ENCODE measurements around the gene CRYGS.

DNA sequence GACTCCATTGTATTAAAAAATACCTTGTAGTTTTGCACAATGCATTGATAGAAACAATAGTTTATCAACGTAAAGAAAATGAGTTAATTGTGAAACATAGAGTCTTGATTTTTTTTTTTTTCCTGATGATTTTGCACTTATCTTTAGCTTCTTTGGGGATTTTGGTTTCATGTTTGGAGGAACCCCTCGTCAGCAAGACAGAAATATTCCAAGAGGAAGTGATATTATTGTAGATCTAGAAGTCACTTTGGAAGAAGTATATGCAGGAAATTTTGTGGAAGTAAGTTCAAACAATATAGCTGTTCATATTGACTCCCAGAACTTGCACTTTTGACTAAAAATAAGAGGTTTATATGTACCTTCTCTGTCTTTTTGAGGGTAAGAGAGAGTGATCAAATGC, 33.3 kb upstream of the CRYGS start:
- TF ChIP-seq NFIC (IDR thresholded peaks at IDR 0.05) (no peak), REST (IDR thresholded peaks at IDR 0.05; ENCODE audit: low read depth) (no peak), YY1 (IDR thresholded peaks at IDR 0.05; ENCODE audit: low read depth) (no peak), EP300 (IDR thresholded peaks at IDR 0.05; ENCODE audit: borderline replicate concordance) (no peak), RAD21 (IDR thresholded peaks at IDR 0.05; ENCODE audit: low read depth) (no peak), TAF1 (IDR thresholded peaks at IDR 0.05; ENCODE audit: low read depth) (no peak), CREB1 (IDR thresholded peaks at IDR 0.05; ENCODE audit: low read depth) (no peak), CEBPB (IDR thresholded peaks at IDR 0.05) (no peak), EGR1 (IDR thresholded peaks at IDR 0.05) (no peak), FOXM1 (IDR thresholded peaks at IDR 0.05; ENCODE audit: borderline replicate concordance, low read depth) (no peak), TEAD4 (IDR thresholded peaks at IDR 0.05) (no peak), ZBTB7A (IDR thresholded peaks at IDR 0.05; ENCODE audit: low read depth) (no peak)
- TF ChIP-seq, protein P1, sequence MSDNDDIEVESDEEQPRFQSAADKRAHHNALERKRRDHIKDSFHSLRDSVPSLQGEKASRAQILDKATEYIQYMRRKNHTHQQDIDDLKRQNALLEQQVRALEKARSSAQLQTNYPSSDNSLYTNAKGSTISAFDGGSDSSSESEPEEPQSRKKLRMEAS (IDR thresholded peaks at IDR 0.05), result no peak

Measured in Ishikawa (cell line).